ENCODE measurements around the gene PHF1. TPM values are rescaled to one million over a fixed set of nuclear protein-coding genes. Genes with fewer than 3 reads are reported as not detected.
A peak's percentile ranks its signal among the peaks of the same experiment; 100 is the strongest.

PHF1 gene
- total RNA-seq, 2 donors from 2014 or later = 21.9 to 39.5 TPM

DNA sequence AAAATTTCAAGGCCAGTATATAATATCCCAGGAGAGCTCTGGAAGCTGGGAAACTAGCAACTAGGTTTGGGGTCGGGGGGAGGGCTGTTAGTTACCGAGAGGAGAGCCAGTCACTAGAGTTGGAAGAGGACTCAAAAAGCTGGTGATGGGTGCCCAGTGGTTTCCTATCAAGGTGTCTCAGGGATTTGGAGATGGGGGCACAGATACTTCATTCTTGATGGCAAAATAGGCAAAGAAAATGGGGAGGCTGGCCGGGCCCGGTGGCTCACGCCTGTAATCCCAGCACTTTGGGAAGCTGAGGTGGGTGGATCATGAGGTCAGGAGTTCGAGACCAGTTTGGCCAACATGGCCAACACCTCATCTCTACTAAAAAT is 805 bp downstream of the PHF1 start:
- peak overlapping the region; percentile 93 for H3K27ac ChIP-seq
- no peaks in the 10 kb centered on the region for H3K9me3 ChIP-seq
- H3K4me1 ChIP-seq = peaks cover 7% of the 10 kb centered on the region
- H3K9ac ChIP-seq (ENCODE audit: low read depth in 2 of 2, low read length in 2 of 2) = peak overlapping the region; percentile 78 to 89
- intact Hi-C loops (cut with DNase I) = loop anchor here (10.0 kb wide), 1 partner anchor 97 kb away; the partner anchor contains the start of genes TAPBP and ZBTB22
- H3K27me3 ChIP-seq = no peaks in the 10 kb centered on the region
- H3K36me3 ChIP-seq = peaks cover 4% of the 10 kb centered on the region
- TF ChIP-seq, protein P1, sequence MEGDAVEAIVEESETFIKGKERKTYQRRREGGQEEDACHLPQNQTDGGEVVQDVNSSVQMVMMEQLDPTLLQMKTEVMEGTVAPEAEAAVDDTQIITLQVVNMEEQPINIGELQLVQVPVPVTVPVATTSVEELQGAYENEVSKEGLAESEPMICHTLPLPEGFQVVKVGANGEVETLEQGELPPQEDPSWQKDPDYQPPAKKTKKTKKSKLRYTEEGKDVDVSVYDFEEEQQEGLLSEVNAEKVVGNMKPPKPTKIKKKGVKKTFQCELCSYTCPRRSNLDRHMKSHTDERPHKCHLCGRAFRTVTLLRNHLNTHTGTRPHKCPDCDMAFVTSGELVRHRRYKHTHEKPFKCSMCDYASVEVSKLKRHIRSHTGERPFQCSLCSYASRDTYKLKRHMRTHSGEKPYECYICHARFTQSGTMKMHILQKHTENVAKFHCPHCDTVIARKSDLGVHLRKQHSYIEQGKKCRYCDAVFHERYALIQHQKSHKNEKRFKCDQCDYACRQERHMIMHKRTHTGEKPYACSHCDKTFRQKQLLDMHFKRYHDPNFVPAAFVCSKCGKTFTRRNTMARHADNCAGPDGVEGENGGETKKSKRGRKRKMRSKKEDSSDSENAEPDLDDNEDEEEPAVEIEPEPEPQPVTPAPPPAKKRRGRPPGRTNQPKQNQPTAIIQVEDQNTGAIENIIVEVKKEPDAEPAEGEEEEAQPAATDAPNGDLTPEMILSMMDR (IDR thresholded peaks at IDR 0.05) = no peak
- DNase-seq = no peak
- H3K4me3 ChIP-seq = peak overlapping the region; percentile 88

GRCh38 chr6:33412140-33413009 is 1.6 kb downstream of the PHF1 start:
- no peaks in the 10 kb centered on the region for H3K9me3 ChIP-seq
- no peaks in the 10 kb centered on the region for H3K27me3 ChIP-seq
- TF ChIP-seq, protein P1 (IDR thresholded peaks at IDR 0.05) = no peak
- H3K27ac ChIP-seq = no peak overlapping the region
- H3K4me1 ChIP-seq = peaks cover 7% of the 10 kb centered on the region
- intact Hi-C loops (cut with DNase I) = loop anchor here (10.0 kb wide), 1 partner anchor 98 kb away; the partner anchor contains the start of genes TAPBP and ZBTB22
- H3K9ac ChIP-seq (ENCODE audit: low read depth in 2 of 2, low read length in 2 of 2) = peak overlapping the region in 1 of 2 donors; percentile 9
- H3K36me3 ChIP-seq = peaks cover 4% of the 10 kb centered on the region
- no peak overlapping the region for H3K4me3 ChIP-seq
- DNase-seq = no peak

DNA sequence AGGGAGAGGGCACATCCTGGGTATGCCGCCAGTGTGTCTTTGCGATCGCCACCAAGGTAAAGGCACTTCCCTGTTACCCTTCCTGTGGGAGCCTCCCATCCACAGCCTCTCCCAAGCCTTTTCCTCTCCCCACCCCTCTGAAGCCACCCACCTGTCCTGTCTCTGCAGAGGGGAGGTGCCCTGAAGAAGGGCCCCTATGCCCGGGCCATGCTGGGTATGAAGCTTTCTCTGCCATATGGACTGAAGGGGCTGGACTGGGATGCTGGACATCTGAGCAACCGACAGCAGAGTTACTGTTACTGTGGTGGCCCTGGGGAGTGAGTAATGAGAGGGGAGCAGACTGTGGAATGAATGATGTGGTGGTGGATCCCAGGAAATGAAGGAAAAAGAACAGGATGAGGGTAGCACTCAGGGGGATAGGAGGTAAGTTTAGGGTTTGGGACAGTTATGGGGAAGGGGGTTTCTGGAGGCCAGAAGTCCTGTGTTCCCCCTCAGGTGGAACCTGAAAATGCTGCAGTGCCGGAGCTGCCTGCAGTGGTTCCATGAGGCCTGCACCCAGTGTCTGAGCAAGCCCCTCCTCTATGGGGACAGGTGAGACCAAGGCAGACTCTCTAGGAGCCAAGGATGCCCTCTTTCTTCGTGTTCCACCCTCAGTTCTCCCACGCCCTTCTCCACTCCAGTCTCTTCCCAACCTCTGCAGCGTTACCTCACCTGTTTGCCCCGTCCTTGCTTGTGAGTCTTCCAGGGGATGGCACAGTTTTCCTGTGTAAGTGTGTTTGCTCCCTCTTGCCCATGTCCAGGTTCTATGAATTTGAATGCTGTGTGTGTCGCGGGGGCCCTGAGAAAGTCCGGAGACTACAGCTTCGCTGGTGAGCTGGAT is 2.7 kb downstream of the PHF1 start:
- Histone ChIP-seq H3K9ac (ENCODE audit: low read depth in 2 of 2, low read length in 2 of 2) (no peak overlapping the region), H3K4me1 (peaks cover 7% of the 10 kb centered on the region), H3K36me3 (peaks cover 4% of the 10 kb centered on the region), H3K27ac (no peak overlapping the region), H3K27me3 (no peaks in the 10 kb centered on the region), H3K9me3 (no peaks in the 10 kb centered on the region), H3K4me3 (no peak overlapping the region)
- intact Hi-C loops (cut with DNase I) = loop anchor here (10.0 kb wide), 1 partner anchor 99 kb away; the partner anchor contains the start of genes TAPBP and ZBTB22
- TF ChIP-seq, protein P1 (IDR thresholded peaks at IDR 0.05) = no peak
- no peak for DNase-seq

DNA sequence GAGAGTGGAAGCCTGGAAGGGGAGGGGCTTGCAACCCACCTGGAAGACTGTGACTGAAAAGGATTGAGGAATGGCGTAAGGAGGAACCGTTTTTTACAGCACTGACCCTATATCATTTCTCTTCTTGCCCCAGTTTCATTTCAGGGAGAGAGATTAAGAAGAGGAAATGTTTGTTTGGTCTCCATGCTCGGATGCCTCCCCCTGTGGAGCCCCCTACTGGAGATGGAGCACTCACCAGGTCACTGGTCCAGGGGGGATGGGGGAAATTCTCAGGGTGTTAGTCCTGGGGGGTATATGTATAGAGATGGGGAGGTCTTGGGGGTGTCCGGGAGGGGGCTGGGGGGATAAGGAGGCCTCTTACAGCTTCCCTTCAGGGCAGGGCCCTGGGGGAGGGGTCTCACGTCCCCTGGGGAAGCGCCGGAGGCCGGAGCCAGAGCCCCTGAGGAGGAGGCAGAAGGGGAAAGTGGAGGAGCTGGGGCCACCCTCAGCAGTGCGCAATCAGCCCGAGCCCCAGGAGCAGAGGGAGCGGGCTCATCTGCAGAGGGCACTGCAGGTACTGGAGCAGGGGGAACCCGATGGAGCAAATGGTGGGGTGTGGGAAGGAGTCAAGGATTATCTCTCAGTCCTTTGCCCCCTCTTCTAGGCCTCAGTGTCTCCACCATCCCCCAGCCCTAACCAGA is 3.9 kb downstream of the PHF1 start:
- H3K36me3 ChIP-seq = peaks cover 4% of the 10 kb centered on the region
- H3K4me1 ChIP-seq = peaks cover 7% of the 10 kb centered on the region
- H3K4me3 ChIP-seq = no peak overlapping the region
- no peak for DNase-seq
- intact Hi-C loops (cut with DNase I) = loop anchor here (10.0 kb wide), 1 partner anchor 100 kb away; the partner anchor contains the start of genes TAPBP and ZBTB22
- TF ChIP-seq, protein P1 (IDR thresholded peaks at IDR 0.05) = no peak
- H3K27ac ChIP-seq = no peak overlapping the region
- H3K27me3 ChIP-seq = no peaks in the 10 kb centered on the region
- no peaks in the 10 kb centered on the region for H3K9me3 ChIP-seq
- H3K9ac ChIP-seq (ENCODE audit: low read depth in 2 of 2, low read length in 2 of 2) = no peak overlapping the region

DNA sequence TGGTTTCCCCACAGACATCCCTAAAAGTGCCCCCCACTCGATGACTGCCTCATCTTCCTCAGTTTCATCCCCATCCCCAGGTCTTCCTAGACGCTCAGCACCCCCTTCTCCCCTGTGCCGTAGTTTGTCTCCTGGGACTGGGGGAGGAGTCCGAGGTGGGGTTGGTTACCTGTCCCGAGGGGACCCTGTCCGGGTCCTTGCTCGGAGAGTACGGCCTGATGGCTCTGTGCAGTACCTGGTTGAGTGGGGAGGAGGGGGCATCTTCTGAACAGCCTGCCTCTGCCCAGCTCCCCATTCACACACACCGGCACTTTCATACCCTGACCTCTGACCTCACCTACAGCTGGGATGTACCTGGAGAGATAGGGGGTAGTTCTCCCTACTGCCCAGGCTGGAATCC is 5.0 kb downstream of the PHF1 start:
- intact Hi-C loops (cut with DNase I) = loop anchor here (10.0 kb wide), 1 partner anchor 101 kb away; the partner anchor contains the start of genes TAPBP and ZBTB22
- Histone ChIP-seq H3K4me1 (peaks cover 7% of the 10 kb centered on the region), H3K9me3 (no peaks in the 10 kb centered on the region), H3K36me3 (peaks cover 4% of the 10 kb centered on the region), H3K27ac (no peak overlapping the region), H3K4me3 (no peak overlapping the region), H3K27me3 (no peaks in the 10 kb centered on the region), H3K9ac (ENCODE audit: low read depth in 2 of 2, low read length in 2 of 2) (no peak overlapping the region)
- DNase-seq = no peak
- TF ChIP-seq, protein P1 (IDR thresholded peaks at IDR 0.05) = no peak
